Ascending aorta (tissue), 2 donors: Measurements from ENCODE around the gene EMCN. TPM values are rescaled to one million over a fixed set of nuclear protein-coding genes. Genes with fewer than 3 reads are reported as not detected.
"Not testable (repeated sequence)": the region's sequence is repeated elsewhere in the genome, so short reads cannot be mapped to it uniquely, and the experiment has no call there.

ENCODE experiments used
- DNase-seq, 2 donors: peaks; one replicate each; pipeline ENCODE4 v3.0.0-alpha.2; 2019; ENCODE audit warnings: low spot score in 2 of 2
- H3K27ac ChIP-seq, 2 donors: fragments of 200-600 bp; sonication (generic); one replicate each; pipeline ENCODE4 v1.5.1; 2016 to 2017; ENCODE audit warnings: mild to moderate bottlenecking in 1 of 2
- H3K27me3 ChIP-seq: fragments of 200-600 bp; sonication (generic); one replicate; pipeline ENCODE4 v1.5.1; 2017
- H3K36me3 ChIP-seq, 2 donors: fragments of 200-600 bp; sonication (generic); one replicate each; pipeline ENCODE4 v1.5.1; 2016
- H3K4me1 ChIP-seq, 2 donors: fragments of 200-600 bp; sonication (generic); one replicate each; pipeline ENCODE4 v1.5.1; 2016 to 2017; ENCODE audit warnings: mild to moderate bottlenecking in 1 of 2
- H3K4me3 ChIP-seq, 2 donors: fragments of 200-600 bp; sonication (generic); one replicate each; pipeline ENCODE4 v1.5.1; 2016 to 2017; ENCODE audit warnings: mild to moderate bottlenecking in 1 of 2
- H3K9me3 ChIP-seq, 2 donors: fragments of 200-600 bp; sonication (generic); one replicate each; pipeline ENCODE4 v1.5.1; 2016
- intact Hi-C: fragments of 100-400 bp; cut with DNase I; formaldehyde crosslinking; loops from one replicate; pipeline ENCODE4 v1.15.1; 2023
- total RNA-seq: library from RNA; depleted of rRNA; stranded (reverse); fragments of >200 nt; gene quantifications from one replicate; pipeline ENCODE4 v1.1.0, GENCODE V29; 2016
- TF ChIP-seq, protein P1 (sequence below), 3 experiments: fragments of 200-600 bp in 2 of 3; fragments of 450-650 bp in 1 of 3; sonication (generic) in 2 of 3; IDR thresholded peaks; one replicate each; pipeline ENCODE4 v1.5.1; 2016 to 2019; ENCODE audit warnings: antibody characterized with exemption in 3 of 3, mild to moderate bottlenecking in 1 of 3, moderate library complexity in 1 of 3

EMCN gene
- total RNA-seq, 1 donor from 2014 or later = 24.6 TPM

DNA sequence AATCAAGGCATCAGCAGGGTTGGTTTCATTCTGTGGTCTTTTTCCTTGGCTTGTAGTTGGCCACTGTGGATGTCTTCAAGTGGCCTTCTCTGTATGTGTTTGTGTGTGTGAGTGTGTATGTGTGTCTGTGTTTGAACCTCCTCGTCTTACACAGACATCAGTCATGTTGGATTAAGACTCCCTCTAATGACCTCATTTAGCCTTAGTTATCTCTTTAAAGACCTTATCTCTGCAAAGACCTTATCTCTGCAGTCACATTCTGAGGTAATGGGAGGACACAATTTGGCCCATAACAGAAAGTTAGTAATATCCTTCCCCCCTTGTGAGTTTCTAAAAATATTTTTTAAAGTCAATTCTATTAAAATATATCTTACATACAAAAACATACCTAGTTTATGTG, 126.7 kb downstream of the EMCN start:
- H3K27me3 ChIP-seq = no peaks in the 10 kb centered on the region
- TF ChIP-seq, protein P1, sequence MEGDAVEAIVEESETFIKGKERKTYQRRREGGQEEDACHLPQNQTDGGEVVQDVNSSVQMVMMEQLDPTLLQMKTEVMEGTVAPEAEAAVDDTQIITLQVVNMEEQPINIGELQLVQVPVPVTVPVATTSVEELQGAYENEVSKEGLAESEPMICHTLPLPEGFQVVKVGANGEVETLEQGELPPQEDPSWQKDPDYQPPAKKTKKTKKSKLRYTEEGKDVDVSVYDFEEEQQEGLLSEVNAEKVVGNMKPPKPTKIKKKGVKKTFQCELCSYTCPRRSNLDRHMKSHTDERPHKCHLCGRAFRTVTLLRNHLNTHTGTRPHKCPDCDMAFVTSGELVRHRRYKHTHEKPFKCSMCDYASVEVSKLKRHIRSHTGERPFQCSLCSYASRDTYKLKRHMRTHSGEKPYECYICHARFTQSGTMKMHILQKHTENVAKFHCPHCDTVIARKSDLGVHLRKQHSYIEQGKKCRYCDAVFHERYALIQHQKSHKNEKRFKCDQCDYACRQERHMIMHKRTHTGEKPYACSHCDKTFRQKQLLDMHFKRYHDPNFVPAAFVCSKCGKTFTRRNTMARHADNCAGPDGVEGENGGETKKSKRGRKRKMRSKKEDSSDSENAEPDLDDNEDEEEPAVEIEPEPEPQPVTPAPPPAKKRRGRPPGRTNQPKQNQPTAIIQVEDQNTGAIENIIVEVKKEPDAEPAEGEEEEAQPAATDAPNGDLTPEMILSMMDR (IDR thresholded peaks at IDR 0.05) = no peak
- no peak overlapping the region for H3K27ac ChIP-seq
- intact Hi-C loops = no loop called here
- no peaks in the 10 kb centered on the region for H3K9me3 ChIP-seq
- no peak overlapping the region for H3K4me3 ChIP-seq
- DNase-seq = no peak
- no peaks in the 10 kb centered on the region for H3K36me3 ChIP-seq
- no peaks in the 10 kb centered on the region for H3K4me1 ChIP-seq

DNA sequence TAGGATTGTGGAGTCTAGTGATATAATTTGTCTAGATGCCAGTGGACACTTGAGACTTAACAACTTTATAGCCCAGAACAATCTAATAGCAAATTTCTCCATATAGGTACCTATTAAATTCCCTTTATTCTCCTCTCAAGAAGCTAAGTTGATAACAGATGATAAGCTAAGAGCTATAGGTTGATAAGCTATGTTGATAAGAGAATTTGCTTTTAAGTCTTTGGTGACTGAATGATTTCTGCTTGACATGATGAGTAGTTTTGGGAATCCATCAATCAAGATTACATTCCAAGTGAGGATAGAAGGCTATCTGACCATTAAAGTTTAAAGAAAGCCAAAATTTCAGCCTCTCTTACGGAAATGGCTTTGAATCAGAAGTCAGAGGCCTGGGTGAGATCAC, 131.6 kb downstream of the EMCN start:
- intact Hi-C loops = no loop called here
- no peak for DNase-seq
- H3K36me3 ChIP-seq = no peaks in the 10 kb centered on the region
- H3K4me1 ChIP-seq = no peaks in the 10 kb centered on the region
- no peak overlapping the region for H3K4me3 ChIP-seq
- H3K9me3 ChIP-seq = no peaks in the 10 kb centered on the region
- H3K27ac ChIP-seq = no peak overlapping the region
- TF ChIP-seq, protein P1 (IDR thresholded peaks at IDR 0.05) = no peak
- H3K27me3 ChIP-seq = no peaks in the 10 kb centered on the region

DNA sequence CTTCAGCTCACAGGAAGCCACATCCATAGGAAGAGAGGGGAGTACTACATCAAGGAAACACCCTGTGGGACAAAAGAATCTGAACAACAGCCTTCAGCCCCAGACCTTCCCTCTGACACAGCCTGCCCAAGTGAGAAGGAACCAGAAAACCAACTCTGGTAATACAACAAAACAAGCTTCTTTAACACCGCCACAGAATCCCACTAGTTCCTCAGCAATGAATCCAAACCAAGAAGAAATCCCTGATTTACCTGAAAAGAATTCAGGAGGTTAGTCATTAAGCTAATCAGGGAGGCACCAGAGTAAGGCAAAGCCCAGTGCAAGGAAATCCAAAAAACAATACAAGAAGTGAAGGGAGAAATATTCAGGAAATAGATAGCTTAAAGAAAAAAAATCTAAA, 137.4 kb downstream of the EMCN start:
- intact Hi-C loops, H3K27me3 ChIP-seq, H3K9me3 ChIP-seq, H3K4me3 ChIP-seq, DNase-seq, H3K27ac ChIP-seq, H3K36me3 ChIP-seq, H3K4me1 ChIP-seq: not testable (repeated sequence)

DNA sequence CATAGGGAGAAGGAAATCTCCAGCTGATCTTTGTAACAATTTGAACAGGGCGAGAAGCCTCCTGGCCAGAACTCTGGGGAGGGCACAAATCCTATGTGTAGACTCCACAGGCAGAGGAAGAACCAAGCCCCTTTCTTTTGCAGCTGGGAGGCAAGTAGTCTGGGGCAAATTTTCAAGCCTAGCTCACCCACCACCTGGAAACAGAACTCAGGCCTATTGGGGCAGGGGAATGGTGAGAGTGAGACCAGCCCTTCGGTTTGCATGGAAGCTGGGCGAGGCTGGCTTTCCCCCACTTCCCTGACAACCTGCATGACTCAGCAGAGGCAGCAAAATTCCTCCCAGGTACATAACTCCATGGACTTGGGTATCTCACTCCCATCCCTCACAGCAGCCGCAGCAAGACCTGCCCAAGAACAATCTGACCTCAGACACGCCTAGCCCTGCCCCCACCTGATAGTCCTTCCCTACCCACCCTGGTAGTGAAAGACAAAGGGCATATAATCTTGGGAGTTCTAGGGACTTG, 138.2 kb downstream of the EMCN start:
- intact Hi-C loops = no loop called here

DNA sequence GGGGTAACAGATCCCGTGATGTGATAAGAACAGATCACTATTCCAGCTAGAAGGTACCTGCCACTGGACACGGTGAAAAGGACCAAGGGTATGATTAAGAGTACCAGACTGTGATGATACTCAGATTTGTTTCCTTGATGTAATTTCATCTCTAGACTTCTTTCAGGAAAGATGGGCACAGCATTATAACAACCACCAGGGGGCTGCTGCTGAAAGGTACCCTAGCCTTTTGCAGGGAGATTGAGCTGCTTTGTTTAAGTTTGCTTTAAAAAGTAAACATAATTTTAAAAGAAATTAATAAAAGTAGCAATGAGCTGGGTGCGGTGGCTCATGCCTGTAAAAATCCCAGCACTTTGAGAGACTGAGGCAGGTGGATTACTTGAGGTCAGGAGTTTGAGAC, 145.4 kb downstream of the EMCN start:
- Histone ChIP-seq H3K27ac (no peak overlapping the region), H3K9me3 (no peaks in the 10 kb centered on the region), H3K36me3 (no peaks in the 10 kb centered on the region), H3K4me3 (no peak overlapping the region), H3K4me1 (no peaks in the 10 kb centered on the region), H3K27me3 (no peaks in the 10 kb centered on the region)
- intact Hi-C loops = no loop called here
- DNase-seq = no peak
- TF ChIP-seq, protein P1 (IDR thresholded peaks at IDR 0.05) = no peak

More for the DNA sequence above, 138.2 kb downstream of the EMCN start:
- no peak overlapping the region for H3K4me3 ChIP-seq
- no peaks in the 10 kb centered on the region for H3K36me3 ChIP-seq
- no peak for DNase-seq
- TF ChIP-seq, protein P1 (IDR thresholded peaks at IDR 0.05) = no peak
- H3K27ac ChIP-seq = no peak overlapping the region
- H3K27me3 ChIP-seq = no peaks in the 10 kb centered on the region
- H3K9me3 ChIP-seq = no peaks in the 10 kb centered on the region
- H3K4me1 ChIP-seq = no peaks in the 10 kb centered on the region

DNA sequence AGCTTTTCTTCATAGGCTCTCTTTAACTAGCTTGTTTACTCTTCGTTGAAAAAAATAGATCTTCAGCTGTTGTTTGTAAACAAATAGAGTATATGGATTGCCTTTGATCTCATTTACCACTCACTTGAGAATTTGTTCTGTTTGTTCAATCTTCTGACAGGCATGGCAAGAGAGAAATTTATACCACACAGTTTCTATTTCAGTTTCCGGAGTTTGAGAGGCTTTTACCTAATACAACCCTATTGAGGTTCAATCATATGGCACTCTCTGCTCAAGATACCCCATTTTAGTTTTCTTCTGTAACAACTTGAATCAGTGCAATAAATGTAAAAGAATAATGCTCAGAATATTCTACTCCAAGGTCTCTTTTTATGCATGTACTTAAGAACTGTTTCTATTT, 148.0 kb downstream of the EMCN start:
- no peaks in the 10 kb centered on the region for H3K36me3 ChIP-seq
- H3K9me3 ChIP-seq = no peaks in the 10 kb centered on the region
- no peak for DNase-seq
- H3K27ac ChIP-seq = no peak overlapping the region
- no peaks in the 10 kb centered on the region for H3K27me3 ChIP-seq
- TF ChIP-seq, protein P1 (IDR thresholded peaks at IDR 0.05) = no peak
- no peak overlapping the region for H3K4me3 ChIP-seq
- no peaks in the 10 kb centered on the region for H3K4me1 ChIP-seq
- intact Hi-C loops = no loop called here
